Peyer's patch (tissue), 4 donors: ENCODE results near the gene SCN3B.

Source experiments
- CTCF ChIP-seq, 6 experiments: fragments of 450-650 bp in 4 of 6; fragments of 200-600 bp in 2 of 6; sonication (generic) in 1 of 6; IDR thresholded peaks; one replicate each; pipeline ENCODE4 v1.5.1; 2017 to 2019; ENCODE audit warnings: antibody characterized with exemption in 6 of 6, mild to moderate bottlenecking in 3 of 6, moderate library complexity in 1 of 6
- POLR2A ChIP-seq, 2 donors: fragments of 450-650 bp; IDR thresholded peaks; one replicate each; pipeline ENCODE4 v1.5.1; 2017; ENCODE audit warnings: antibody characterized with exemption in 2 of 2, mild to moderate bottlenecking in 2 of 2, moderate library complexity in 2 of 2

- no peak for TF ChIP-seq POLR2A (IDR thresholded peaks at IDR 0.05)
- no peak for TF ChIP-seq CTCF (IDR thresholded peaks at IDR 0.05)
Measured at GRCh38 chr11:123670081-123670480, 15.7 kb upstream of the SCN3B start.
